Mammary epithelial cell (primary cell): ENCODE data around the gene QRICH1.

ENCODE experiments used
- CTCF ChIP-seq, 2 donors: IDR thresholded peaks in 1 of 2; conservative IDR thresholded peaks in 1 of 2; 2 replicates each; pipeline ENCODE4 v1.5.1; 2011 to 2012; ENCODE audit warnings: inconsistent platforms in 2 of 2, low read length in 2 of 2, mild to moderate bottlenecking in 2 of 2, control low read depth in 1 of 2, low read depth in 1 of 2; ENCODE audit not compliant: insufficient read depth in 1 of 2; ENCODE audit errors: extremely low read depth in 1 of 2
- EZH2 ChIP-seq: IDR thresholded peaks from 2 replicates; pipeline ENCODE4 v1.6.1; 2012; ENCODE audit warnings: low read length, inconsistent platforms, borderline replicate concordance

DNA sequence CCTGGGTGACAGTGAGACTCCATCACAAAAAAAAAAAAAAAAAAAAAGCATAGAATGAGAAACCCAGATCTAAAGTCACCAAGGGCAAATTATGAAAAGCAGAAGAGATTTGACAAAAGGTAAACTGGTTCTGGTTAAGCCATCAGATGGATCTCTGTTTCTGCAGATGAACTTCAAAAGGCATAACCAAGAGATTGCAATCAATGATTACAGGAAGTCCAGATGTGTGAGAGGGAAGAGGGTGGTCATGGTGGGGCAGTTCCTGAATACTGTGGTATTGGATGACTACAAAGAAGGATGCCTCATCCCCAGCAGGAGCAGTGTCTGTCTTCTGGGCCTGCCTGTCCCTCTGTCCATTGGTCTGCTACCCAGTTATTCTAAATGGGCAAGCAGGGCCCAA lies 100.0 kb downstream of the QRICH1 start:
- TF ChIP-seq CTCF (conservative IDR thresholded peaks at IDR 0.05 in 1 of 2, IDR thresholded peaks at IDR 0.05 in 1 of 2; ENCODE audit: extremely low read depth in 1 of 2, insufficient read depth in 1 of 2, low read depth in 1 of 2, low read length in 2 of 2) = no peak
- no peak for TF ChIP-seq EZH2
